ELR (cell line): Measurements from ENCODE around the gene PDE8B.
"Not testable (repeated sequence)": the region's sequence is repeated elsewhere in the genome, so short reads cannot be mapped to it uniquely, and the experiment has no call there.

Experiments
- DNase-seq: peaks from one replicate; pipeline ENCODE4 v3.0.0-alpha.2; 2015; ENCODE audit warnings: low read depth

PDE8B gene

DNA sequence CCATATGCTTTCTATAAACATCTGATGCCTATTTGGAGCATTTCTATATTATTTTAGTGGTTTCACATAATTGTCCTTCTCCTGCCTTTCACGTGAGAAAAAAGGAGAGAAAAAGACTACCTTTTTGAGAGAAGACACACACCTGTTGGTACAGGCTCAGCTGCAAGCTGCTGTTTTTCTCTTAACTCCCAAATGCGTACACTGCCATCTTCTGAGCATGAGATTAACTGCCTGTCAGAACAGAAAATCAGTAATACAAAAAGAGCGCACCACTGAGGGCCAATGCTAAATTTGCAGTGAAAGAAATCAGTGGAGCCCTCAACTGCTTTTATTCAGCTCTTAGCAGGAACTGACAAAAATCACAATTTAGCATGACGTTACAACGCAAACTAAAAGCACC is 226.7 kb downstream of the PDE8B start:
- no peak for DNase-seq

DNA sequence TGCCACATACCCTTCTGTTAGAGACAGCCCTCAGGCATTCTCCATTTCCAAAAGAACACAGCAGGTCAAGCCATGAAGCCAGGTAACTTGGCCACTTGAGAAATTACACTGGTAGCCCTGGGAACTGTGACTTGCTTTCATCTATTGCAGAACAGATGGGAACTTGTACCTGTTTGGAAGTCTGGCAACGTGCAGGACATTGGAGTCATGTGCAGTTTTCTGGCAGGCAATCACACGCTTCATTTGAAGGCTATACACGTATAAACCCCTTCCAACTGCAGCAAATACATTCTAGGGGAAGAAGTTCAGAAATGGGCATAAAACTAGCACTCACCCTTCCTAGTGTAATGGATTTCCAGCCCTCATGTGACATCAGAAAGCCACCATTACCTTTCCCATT is 227.6 kb downstream of the PDE8B start:
- DNase-seq, result no peak

DNA sequence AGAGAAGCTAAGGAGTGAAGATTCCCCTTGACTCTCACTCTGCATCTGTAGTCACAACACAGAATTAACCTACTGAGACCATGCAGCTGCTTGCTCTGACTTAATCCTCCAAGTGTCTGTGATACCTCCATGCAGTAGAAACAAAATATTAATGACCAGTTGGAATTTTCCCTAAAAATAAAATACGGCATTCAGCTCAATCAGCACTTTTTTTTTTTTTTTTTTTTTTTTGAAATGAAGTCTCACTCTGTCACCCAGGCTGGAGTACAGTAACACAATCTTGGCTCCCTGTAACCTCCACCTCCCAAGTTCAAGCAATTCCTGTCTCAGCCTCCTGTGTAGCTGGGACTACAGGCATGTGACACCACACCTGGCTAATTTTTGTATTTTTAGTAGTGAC is 233.2 kb downstream of the PDE8B start:
- no peak for DNase-seq

DNA sequence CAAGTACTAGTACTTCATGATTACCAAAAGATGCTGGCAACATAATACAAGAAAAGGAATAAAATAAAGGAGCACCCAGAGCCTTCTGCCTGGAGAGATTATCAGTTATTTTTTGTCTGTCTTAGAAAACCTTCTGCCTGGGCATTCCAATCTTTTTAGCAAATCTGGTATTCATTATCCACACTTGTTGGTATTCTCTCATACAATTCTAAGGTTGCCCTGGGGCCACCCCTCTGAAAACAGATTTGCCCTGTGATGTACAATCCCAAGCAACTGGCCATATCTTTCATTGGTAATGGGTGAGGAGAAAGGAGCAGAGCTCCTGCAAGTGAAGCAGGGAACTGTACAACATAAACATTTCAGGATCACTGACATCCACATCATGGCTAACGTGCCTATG is 233.9 kb downstream of the PDE8B start:
- DNase-seq, result no peak

DNA sequence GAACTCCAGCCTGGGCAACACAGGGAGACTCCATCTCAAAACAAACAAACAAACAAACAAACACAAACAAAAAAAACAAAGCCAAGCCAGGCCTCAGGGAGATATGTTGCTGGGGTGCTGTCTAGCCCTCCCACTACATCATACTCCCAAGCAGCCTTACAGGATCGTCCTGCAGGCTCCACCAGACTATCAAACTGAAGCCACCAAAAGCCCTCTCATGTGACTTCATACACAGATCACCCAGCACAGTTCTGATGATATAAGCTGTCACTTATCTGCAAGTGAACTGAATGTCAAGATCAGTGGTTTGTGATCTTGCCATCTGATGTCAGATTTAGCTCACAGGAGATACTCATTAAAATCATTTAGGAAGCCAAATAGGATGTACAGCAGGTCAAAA is 238.4 kb downstream of the PDE8B start:
- no peak for DNase-seq

DNA sequence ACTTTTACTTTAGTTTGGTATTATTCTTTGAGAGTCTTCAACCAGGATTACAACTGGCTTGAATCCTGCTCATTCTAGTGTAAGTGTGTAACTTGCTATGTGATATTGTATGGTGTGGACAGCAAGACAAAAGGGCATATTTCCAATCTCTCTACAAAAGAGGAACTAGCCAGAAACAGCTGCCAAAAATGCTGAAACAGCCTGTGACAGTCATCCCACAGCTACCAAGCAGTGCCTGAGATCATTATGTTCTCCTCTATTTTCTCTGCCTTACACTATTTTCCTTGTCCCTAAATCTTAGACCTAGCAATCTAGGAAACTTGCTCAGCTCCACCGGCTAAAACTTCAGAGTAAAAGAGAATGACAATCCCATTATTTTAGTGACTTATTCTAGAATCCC is 238.8 kb downstream of the PDE8B start:
- DNase-seq, result no peak

DNA sequence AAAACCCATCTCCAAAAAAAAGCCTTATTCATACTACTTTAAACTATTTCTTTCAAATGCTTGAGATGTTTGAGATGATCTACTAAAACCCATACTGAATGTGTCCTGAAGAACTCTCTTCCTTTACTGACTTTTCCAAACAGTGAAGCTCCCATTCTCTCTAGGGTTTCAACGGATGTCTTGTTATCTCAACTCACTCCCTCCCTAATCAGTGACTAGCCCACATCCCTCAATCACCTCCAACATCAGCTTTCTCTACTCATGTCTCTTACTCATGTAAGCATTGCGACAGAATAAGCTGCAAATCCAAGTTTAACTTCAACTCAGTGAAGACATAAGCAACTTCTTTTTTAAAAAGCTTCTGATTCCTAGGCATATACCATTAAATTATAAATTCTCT is 239.5 kb downstream of the PDE8B start:
- no peak for DNase-seq

DNA sequence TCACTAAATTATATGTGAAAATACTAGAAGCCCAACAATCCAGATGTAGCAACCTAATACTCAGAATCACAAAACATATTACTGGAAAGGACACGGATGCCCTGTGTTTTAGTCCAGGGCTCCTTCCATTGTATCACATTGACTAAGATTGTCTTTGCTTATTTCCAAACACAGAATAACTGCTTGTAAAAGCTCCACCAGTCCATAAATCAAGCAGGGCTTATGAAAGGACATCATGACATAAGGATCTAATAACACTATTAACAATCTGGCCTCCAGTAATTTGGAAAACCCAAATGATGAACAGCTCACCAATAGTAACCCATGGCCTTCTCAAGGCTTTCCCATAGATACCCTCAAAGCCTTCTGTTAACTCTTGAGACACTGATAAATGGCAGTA is 241.9 kb downstream of the PDE8B start:
- DNase-seq, result no peak

DNA sequence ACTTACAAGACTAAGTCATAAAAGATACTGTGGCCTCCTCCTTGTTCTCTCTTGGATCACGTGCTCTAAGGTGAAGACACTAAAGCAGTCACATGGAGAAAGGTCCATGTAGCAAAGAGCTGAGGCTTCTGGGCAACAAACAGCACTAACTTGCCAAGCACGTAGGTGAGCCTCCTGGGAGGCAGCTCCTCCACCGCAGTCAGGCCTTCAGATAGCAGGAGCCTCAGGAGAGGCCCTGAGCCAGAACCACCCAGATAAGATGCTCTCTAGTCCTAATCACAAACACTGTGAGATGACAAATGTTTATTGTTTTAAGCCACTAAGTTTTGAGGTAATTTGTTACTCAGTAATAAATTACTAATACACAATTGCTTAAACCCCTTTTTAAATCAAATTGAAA is 243.6 kb downstream of the PDE8B start:
- no peak for DNase-seq

DNA sequence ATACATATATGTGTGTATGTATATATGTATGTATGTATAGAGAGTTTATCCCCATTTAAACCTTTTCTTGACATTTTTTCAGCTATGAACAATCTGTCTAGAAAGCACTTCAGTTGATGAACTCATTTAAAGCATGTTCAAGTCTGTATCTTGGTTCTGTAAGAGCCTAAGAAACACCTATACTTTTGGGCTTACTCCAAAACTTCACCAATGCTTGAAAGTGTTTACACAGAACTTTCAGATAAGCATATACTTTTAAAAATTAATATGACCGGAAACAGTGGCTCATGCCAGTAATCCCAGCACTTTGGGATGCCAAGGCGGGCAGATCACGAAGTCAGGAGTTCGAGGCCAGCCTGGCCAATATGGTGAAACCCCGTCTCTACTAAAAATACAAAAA is 250.8 kb downstream of the PDE8B start:
- no peak for DNase-seq

DNA sequence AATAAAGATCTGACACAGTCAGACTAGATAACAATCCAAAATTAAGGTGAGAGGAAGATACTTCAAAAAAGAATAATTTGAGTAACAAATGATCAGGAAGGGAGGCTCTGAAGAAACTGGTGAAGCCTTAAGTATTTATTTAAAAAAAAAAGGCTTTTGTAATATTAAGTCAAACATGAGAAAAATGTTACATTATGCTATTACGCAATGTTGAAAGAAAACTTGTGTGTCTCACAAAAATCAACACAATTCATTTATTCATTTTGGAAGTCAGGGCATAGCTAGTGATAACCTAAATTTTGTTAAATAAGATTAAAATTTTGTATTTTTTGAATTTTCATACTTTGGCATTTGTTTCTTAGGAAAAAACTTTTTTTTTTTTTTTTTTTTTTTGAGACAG is 253.4 kb downstream of the PDE8B start:
- DNase-seq, result no peak

DNA sequence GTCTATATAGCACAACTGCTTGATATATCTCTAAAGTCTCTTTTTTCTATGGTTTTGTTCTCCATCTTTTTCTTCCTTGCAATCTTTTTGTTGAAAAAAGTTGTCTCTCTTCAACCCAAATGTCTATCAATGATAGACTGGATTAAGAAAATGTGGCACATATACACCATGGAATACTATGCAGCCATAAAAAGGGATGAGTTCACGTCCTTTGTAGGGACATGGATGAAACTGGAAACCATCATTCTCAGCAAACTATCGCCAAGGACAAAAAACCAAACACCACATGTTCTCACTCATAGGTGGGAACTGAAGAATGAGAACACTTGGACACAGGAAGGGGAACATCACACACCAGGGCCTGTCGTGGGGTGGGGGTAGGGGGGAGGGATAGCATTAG is 258.4 kb downstream of the PDE8B start:
- DNase-seq, result not testable (repeated sequence)

DNA sequence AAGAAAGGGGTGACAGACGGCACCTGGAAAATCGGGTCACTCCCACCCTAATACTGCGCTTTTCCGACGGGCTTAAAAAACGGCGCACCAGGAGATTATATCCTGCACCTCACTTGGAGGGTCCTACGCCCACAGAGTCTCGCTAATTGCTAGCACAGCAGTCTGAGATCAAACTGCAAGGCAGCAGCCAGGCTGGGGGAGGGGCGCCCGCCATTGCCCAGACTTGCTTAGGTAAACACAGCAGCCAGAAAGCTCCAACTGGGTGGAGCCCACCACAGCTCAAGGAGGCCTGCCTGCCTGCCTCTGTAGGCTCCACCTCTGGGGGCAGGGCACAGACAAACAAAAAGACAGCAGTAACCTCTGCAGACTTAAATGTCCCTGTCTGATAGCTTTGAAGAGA is 264.6 kb downstream of the PDE8B start:
- not testable (repeated sequence) for DNase-seq
